ENCODE data around the gene CCL13.

GRCh38 chr17:34368196-34368945 is 12.1 kb downstream of the CCL13 start:
- TF ChIP-seq, protein P1, sequence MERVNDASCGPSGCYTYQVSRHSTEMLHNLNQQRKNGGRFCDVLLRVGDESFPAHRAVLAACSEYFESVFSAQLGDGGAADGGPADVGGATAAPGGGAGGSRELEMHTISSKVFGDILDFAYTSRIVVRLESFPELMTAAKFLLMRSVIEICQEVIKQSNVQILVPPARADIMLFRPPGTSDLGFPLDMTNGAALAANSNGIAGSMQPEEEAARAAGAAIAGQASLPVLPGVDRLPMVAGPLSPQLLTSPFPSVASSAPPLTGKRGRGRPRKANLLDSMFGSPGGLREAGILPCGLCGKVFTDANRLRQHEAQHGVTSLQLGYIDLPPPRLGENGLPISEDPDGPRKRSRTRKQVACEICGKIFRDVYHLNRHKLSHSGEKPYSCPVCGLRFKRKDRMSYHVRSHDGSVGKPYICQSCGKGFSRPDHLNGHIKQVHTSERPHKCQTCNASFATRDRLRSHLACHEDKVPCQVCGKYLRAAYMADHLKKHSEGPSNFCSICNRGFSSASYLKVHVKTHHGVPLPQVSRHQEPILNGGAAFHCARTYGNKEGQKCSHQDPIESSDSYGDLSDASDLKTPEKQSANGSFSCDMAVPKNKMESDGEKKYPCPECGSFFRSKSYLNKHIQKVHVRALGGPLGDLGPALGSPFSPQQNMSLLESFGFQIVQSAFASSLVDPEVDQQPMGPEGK (tag by site-specific recombination; IDR thresholded peaks at IDR 0.05): no peak
- TF ChIP-seq RBAK (tag by site-specific recombination; IDR thresholded peaks at IDR 0.05) (no peak), YY1 (tag by site-specific recombination; IDR thresholded peaks at IDR 0.05) (no peak), REST (tag by site-specific recombination; IDR thresholded peaks at IDR 0.05) (no peak), ATF2 (tag by site-specific recombination; IDR thresholded peaks at IDR 0.05; ENCODE audit: low read depth) (no peak), CTCF (tag by site-specific recombination; IDR thresholded peaks at IDR 0.05) (no peak), ZNF514 (tag by site-specific recombination; IDR thresholded peaks at IDR 0.05) (no peak), TSHZ1 (tag by site-specific recombination; IDR thresholded peaks at IDR 0.05; ENCODE audit: borderline replicate concordance) (no peak), WT1 (tag by site-specific recombination; IDR thresholded peaks at IDR 0.05) (no peak)
- TF ChIP-seq, protein P2, sequence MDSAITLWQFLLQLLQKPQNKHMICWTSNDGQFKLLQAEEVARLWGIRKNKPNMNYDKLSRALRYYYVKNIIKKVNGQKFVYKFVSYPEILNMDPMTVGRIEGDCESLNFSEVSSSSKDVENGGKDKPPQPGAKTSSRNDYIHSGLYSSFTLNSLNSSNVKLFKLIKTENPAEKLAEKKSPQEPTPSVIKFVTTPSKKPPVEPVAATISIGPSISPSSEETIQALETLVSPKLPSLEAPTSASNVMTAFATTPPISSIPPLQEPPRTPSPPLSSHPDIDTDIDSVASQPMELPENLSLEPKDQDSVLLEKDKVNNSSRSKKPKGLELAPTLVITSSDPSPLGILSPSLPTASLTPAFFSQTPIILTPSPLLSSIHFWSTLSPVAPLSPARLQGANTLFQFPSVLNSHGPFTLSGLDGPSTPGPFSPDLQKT (IDR thresholded peaks at IDR 0.05; ENCODE audit: borderline replicate concordance, low read depth, low read length): no peak
- TF ChIP-seq, protein P3, sequence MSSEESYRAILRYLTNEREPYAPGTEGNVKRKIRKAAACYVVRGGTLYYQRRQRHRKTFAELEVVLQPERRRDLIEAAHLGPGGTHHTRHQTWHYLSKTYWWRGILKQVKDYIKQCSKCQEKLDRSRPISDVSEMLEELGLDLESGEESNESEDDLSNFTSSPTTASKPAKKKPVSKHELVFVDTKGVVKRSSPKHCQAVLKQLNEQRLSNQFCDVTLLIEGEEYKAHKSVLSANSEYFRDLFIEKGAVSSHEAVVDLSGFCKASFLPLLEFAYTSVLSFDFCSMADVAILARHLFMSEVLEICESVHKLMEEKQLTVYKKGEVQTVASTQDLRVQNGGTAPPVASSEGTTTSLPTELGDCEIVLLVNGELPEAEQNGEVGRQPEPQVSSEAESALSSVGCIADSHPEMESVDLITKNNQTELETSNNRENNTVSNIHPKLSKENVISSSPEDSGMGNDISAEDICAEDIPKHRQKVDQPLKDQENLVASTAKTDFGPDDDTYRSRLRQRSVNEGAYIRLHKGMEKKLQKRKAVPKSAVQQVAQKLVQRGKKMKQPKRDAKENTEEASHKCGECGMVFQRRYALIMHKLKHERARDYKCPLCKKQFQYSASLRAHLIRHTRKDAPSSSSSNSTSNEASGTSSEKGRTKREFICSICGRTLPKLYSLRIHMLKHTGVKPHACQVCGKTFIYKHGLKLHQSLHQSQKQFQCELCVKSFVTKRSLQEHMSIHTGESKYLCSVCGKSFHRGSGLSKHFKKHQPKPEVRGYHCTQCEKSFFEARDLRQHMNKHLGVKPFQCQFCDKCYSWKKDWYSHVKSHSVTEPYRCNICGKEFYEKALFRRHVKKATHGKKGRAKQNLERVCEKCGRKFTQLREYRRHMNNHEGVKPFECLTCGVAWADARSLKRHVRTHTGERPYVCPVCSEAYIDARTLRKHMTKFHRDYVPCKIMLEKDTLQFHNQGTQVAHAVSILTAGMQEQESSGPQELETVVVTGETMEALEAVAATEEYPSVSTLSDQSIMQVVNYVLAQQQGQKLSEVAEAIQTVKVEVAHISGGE (tag by site-specific recombination; conservative IDR thresholded peaks at IDR 0.05; ENCODE audit: low read depth): no peak

Data from HEK293 (cell line).